Stimulated activated CD4-positive, alpha-beta T cell treated with anti-CD3 and anti-CD28 coated beads, Interleukin-1b, Interleukin-23, amount 100 ng/mL, for 24 hours (primary cell): ENCODE results near the gene TANGO2.

Experiments
- DNase-seq, 4 experiments: peaks; one replicate each; pipeline ENCODE4 v3.0.0-alpha.2; 2020; ENCODE audit warnings: low read depth in 4 of 4, low spot score in 1 of 4

Gene TANGO2

DNA sequence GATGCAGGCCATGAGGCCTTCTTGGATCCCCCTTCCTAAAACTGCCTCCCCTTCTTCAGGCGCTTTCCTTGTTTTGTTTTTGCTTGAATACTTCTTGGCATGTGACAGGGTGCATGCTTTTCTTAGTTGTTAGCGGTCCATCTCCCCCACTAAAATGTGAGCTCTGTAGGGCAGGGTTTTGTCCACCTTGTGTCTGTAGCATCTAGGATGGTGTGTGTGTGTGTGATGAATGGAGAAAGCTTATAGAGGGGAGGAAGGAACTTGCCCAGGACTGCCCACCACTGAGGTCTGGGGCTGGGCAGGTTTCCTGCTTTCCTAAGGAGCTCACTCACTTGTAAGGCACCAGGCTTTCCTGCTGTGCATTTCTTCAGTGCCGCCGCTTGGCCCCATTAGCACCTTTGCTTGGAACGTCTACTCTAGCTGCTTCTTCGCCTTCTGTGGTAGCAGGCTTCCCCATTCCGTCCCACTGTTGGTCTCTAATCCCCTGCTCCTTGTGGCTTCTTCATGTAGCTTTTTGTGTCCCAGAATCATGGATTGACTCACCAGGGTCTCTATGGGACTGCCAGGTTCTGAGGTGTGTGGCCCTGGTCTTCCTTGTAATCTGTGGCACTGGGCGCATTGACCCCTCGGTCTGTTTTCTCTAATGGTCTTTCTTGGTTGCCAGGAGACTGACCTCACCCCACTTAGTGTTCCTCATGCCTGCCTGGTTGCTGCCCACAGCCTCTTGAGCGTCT lies 62.4 kb downstream of the TANGO2 start:
- DNase-seq = no peak

- DNase-seq = no peak
These were observed 63.1 kb downstream of the TANGO2 start for GRCh38 chr22:20083891-20084546.

DNA sequence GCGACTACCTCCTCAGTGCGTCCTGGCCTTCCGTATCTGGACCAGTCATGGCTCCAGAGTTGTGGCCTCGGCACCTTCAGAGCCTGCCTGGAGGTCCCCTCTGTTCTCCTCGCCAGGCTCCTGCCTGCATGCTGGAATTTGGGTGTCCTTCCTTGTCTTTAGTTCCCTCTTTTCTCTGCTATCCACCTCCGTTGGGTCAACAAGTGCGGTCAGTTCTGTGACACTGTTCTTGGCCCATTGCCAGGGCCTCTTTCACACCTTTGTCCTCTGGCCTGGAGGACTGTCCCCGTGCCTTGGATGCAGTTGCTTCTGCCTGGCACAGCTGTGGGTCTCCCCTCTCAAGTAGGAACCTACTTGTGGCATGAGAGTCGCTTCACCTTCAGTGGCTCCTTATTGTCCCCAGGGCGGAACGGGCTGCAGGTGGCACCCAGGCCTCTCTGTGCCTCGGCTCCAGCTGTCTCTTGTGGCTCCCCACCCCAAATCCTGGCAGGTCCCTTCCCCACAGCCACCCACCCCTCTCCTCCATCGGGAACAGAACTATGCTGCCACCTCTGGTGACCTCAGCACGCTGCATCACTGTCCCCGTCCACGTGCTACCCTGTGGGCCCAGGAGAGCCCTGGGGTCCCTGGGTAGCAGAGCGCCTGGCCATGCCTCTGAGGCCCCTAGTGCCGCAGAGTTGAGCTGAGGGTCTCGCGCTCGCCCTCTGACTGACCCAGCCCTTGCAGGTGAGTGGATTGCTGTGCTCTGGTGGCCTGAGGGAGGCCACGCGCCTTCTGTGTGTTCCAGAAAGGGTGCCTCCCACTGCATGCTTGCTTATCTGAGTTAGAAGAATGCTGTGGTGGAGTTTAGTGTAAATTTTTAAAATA lies 63.9 kb downstream of the TANGO2 start:
- no peak for DNase-seq

GRCh38 chr22:20085651-20086050 lies 64.7 kb downstream of the TANGO2 start:
- no peak for DNase-seq

DNA sequence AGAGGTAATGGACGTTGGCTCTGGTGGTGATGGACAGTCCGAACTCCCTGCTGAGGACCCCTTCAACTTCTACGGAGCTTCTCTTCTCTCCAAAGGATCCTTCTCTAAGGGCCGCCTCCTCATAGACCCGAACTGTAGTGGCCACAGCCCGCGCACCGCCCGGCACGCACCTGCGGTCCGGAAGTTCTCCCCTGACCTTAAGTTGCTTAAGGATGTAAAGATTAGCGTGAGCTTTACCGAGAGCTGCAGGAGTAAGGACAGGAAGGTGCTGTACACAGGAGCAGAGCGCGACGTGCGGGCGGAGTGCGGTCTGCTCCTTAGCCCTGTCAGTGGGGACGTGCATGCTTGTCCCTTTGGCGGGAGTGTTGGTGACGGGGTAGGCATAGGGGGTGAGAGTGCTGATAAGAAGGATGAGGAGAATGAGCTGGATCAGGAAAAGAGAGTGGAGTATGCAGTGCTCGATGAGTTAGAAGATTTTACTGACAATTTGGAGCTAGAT lies 65.2 kb downstream of the TANGO2 start:
- DNase-seq = no peak

DNA sequence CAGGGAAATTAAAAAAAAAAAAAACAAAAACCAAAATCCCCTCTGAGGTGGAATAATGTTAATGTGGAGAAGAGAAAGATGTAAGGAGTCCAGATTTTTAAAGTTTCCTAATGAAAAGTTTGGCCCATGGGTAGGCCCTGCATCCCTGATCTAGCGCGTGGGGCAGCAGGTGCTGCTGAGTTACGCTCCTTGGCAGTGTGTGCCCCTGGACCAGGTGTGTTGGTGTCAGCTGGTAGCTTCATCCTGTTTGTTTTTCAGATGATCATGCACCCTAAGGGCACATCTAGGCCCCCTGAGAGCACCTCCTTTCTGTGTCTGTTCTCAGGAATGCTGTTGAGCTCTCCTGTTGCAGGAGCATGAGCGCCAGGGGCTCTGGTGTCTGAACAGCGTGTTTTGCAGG lies 65.9 kb downstream of the TANGO2 start:
- no peak for DNase-seq

GRCh38 chr22:20087319-20088262 lies 66.7 kb downstream of the TANGO2 start:
- DNase-seq = no peak

- DNase-seq = no peak
These were observed 67.3 kb downstream of the TANGO2 start for GRCh38 chr22:20088263-20088648.

GRCh38 chr22:20089226-20089976 lies 68.5 kb downstream of the TANGO2 start:
- no peak for DNase-seq

DNA sequence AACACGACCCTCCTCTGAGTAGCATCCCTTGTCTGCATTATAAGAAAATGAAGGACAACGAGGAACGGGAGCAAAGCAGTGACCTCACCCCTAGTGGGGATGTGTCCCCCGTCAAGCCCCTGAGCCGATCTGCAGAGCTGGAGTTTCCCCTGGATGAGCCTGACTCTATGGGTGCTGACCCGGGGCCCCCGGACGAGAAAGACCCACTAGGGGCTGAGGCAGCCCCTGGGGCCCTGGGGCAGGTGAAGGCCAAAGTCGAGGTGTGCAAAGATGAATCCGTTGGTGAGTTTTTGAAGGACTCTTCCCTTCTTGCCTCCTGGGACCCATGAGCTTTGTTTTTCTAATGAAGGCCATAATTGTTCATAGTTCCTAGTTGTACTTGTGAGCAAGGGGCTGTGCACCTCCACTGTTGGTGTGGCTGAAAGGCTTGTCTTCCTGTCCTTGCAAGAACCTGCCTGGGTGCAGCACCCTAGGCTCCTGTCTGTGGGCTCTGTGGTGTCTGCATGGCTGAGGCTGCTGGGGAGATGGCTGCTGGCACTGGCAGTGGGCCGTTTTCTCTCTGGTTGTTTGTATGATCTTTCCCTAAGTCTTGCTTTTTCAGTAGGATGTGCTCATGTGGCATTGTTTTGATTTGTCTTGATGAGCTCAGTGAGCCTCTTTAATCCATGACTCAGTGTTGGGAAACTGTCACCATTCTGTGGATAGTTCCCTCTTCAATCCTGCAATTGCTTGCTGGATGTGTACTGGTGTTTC lies 69.2 kb downstream of the TANGO2 start:
- no peak for DNase-seq

- no peak for DNase-seq
These were observed 69.9 kb downstream of the TANGO2 start for GRCh38 chr22:20090730-20091240.

DNA sequence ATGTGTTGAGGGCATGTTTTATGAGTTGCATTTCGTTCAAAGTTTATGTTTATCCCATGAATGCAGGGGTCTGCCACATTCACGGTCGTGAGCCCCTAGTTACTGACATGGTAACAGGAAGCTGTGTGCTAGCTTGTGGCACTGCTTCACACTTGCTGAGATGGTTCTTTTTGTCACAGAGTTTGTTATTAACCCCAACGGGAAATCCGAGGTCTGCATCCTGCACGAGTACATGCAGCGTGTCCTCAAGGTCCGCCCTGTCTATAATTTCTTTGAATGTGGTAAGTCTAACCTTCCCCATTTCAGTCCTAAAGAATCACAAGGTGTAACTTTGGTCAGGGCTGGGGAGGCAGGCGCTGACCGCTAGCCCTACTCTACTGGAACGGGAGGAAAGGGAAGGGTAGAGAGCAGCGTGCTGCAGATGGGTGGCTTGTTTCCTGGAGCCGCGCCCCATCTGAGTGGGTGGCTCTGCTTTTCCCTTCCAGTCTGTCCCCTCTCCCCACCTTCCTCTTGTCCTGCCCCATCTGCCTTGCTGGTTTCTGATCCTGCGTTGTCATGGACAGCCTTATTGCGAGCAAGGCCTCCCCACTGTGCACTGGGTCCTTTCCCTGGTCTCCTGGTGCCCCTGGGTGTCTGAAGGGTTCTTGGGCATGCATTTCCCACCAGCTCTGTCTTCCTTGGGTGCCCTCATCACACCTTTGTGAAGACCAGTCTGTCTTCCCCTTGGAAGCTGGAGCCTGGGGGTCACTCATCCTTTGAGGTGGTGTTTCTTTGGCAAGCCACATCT lies 71.0 kb downstream of the TANGO2 start:
- no peak for DNase-seq

DNA sequence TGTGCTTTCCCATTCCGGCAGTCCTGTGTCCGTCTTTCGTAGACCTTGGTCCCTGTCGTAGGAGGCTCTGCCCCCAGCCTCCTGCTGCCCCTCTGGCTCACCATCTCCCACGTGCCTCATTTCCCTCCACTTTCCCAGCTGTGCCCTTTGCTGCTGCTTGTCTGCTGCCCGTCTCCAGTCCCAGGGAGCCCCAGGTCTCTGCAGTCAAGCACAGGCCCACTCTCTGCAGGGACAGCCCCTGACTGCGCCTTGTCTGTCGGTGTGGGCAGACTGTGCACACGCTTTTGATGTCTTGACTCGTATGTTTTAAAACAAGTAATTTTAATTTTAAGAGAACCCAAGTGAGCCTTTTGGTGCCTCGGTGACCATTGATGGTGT lies 71.6 kb downstream of the TANGO2 start:
- no peak for DNase-seq

GRCh38 chr22:20093418-20094196 lies 72.7 kb downstream of the TANGO2 start:
- DNase-seq = no peak

GRCh38 chr22:20094197-20094807 lies 73.4 kb downstream of the TANGO2 start:
- DNase-seq = no peak

- no peak for DNase-seq
These were observed 74.6 kb downstream of the TANGO2 start for GRCh38 chr22:20095521-20095920.
